Lower lobe of right lung (tissue), 2 donors: ENCODE measurements around the gene DAAM2. TPM values are rescaled to one million over a fixed set of nuclear protein-coding genes. Genes with fewer than 3 reads are reported as not detected.
A peak's percentile ranks its signal among the peaks of the same experiment; 100 is the strongest.

Experiments used
- ATAC-seq, 2 donors: fragments of 200-7000 bp; cut with Tn5 transposase; one replicate each; pipeline ENCODE4 v1.9.1; 2020 to 2022; ENCODE audit warnings: mild to moderate bottlenecking in 2 of 2, moderate library complexity in 2 of 2
- DNase-seq: peaks from one replicate; pipeline ENCODE4 v3.0.0-alpha.2; 2020
- H3K27ac ChIP-seq: fragments of 200-600 bp; one replicate; pipeline ENCODE4 v1.8.0; 2022
- H3K27me3 ChIP-seq: fragments of 200-600 bp; one replicate; pipeline ENCODE4 v1.8.0; 2022; ENCODE audit warnings: low read depth
- H3K36me3 ChIP-seq: fragments of 200-600 bp; one replicate; pipeline ENCODE4 v1.8.0; 2022; ENCODE audit warnings: mild to moderate bottlenecking
- H3K4me1 ChIP-seq: fragments of 200-600 bp; one replicate; pipeline ENCODE4 v1.8.0; 2022
- H3K4me3 ChIP-seq: fragments of 200-600 bp; one replicate; pipeline ENCODE4 v1.8.0; 2022; ENCODE audit warnings: mild to moderate bottlenecking
- H3K9me3 ChIP-seq: fragments of 200-600 bp; one replicate; pipeline ENCODE4 v1.8.0; 2022
- CTCF ChIP-seq: fragments of 200-600 bp; IDR thresholded peaks from one replicate; pipeline ENCODE4 v1.8.0; 2022; ENCODE audit warnings: antibody characterized with exemption, mild to moderate bottlenecking
- intact Hi-C: fragments of 100-400 bp; cut with DNase I; formaldehyde crosslinking; loops from one replicate; pipeline ENCODE4 v1.11.0; 2022
- total RNA-seq: library from RNA; stranded (reverse); fragmentation: NEBNext Ultra II Directional; extraction: Animal tissue kit (Norgen Biotek cat#: 25700); gene quantifications from one replicate; pipeline ENCODE4 v1.2.1, GENCODE V29; 2021
- donor health status: DM: no; HTN: yes; CAD: no; lungs with severe emphysema.

The DAAM2 gene
- total RNA-seq, 1 donor from 2014 or later: 29.0 TPM

DNA sequence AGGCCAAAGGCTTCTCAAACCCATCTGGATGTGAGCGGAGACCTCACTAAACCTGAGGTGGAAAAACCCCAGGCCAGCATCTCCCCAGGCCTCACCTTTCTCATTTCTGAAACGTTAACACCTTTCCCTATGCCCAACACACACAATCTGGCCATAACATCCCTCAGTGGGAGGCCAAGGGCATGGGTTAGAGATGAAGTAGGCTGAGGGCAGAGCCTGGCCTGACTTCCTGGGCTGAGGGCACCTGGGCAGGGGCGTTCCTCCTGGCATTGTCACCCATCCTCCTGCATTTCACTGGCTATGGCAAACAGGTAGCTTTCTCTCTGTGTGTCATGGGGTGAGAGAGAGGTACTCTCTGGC lies 133.7 kb downstream of the DAAM2 start:
- Histone ChIP-seq H3K9me3 (no peaks in the 10 kb centered on the region), H3K4me3 (no peak overlapping the region), H3K27ac (no peak overlapping the region), H3K36me3 (peaks cover 48% of the 10 kb centered on the region), H3K27me3 (no peaks in the 10 kb centered on the region), H3K4me1 (peaks cover 37% of the 10 kb centered on the region)
- no peak for DNase-seq
- intact Hi-C loops: no loop called here
- TF ChIP-seq CTCF: no peak
- no peak for ATAC-seq

GRCh38 chr6:39926668-39927067 lies 134.5 kb downstream of the DAAM2 start:
- Histone ChIP-seq H3K4me1 (peaks cover 37% of the 10 kb centered on the region), H3K36me3 (peaks cover 45% of the 10 kb centered on the region), H3K9me3 (no peaks in the 10 kb centered on the region), H3K27ac (no peak overlapping the region), H3K4me3 (no peak overlapping the region), H3K27me3 (no peaks in the 10 kb centered on the region)
- intact Hi-C loops: no loop called here
- no peak for TF ChIP-seq CTCF
- DNase-seq: no peak
- no peak for ATAC-seq

DNA sequence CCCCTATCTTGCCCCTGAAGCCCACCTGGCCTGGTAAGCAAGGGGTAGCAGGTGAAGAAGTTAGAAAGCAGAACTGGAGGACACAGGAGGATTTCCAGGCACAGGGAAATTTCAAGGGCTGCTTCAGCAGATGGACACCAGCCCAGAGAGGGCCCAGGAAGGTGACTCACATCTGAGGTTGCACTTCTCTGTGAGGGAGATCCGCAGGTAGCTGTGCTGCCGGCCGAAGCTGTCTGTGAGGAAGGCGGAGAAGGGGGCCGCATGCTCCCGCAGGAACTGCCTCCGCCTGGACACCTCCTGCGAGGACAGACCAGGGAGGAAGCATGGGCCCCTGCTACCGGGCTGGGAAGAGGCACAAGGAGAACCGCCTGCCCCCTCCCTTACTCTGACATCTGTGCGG lies 135.0 kb downstream of the DAAM2 start:
- ATAC-seq (peak in 1 of 2 donors; percentile 55), DNase-seq (no peak)
- no peaks in the 10 kb centered on the region for H3K9me3 ChIP-seq
- H3K36me3 ChIP-seq: peaks cover 40% of the 10 kb centered on the region
- no peak for TF ChIP-seq CTCF
- intact Hi-C loops: no loop called here
- H3K4me3 ChIP-seq: no peak overlapping the region
- H3K27me3 ChIP-seq: no peaks in the 10 kb centered on the region
- H3K27ac ChIP-seq: no peak overlapping the region
- H3K4me1 ChIP-seq: peaks cover 39% of the 10 kb centered on the region

DNA sequence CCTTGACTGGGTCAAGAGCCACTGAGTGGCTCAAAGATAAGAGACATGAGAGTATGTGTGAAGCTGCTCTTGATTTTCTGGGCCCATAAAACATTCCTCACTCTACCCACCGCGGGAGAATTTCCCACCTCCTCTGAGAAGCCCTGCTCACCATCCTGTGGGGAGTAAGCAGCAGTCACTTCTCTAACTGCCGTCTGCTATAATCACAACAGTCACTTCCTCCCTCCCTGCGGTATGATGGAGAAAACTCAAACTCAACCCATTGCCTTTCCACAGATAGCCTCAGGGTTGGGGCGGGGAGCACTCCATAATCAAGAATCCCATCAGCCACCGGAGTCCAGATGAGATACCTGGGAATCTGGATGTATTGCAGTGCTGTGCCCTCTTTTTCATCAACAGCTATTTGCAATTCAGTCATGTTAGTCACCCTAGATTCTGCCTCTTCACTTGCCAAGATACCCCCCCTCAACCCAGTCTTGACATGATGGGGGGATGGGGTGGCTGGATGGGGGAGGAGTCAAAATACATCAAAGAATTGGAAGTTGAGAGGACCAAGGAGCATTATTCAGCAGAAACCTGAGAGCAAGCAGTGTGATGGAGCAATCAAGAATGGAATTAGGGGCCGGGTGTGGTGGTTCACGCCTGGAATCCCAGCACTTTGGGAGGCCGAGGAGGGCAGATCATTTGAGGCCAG lies 137.0 kb downstream of the DAAM2 start:
- Histone ChIP-seq H3K9me3 (no peaks in the 10 kb centered on the region), H3K4me1 (peaks cover 44% of the 10 kb centered on the region), H3K36me3 (peaks cover 22% of the 10 kb centered on the region), H3K27ac (no peak overlapping the region), H3K4me3 (no peak overlapping the region), H3K27me3 (peaks cover 2% of the 10 kb centered on the region)
- DNase-seq (no peak), ATAC-seq (peak in 1 of 2 donors; percentile 3)
- no peak for TF ChIP-seq CTCF
- intact Hi-C loops: no loop called here

DNA sequence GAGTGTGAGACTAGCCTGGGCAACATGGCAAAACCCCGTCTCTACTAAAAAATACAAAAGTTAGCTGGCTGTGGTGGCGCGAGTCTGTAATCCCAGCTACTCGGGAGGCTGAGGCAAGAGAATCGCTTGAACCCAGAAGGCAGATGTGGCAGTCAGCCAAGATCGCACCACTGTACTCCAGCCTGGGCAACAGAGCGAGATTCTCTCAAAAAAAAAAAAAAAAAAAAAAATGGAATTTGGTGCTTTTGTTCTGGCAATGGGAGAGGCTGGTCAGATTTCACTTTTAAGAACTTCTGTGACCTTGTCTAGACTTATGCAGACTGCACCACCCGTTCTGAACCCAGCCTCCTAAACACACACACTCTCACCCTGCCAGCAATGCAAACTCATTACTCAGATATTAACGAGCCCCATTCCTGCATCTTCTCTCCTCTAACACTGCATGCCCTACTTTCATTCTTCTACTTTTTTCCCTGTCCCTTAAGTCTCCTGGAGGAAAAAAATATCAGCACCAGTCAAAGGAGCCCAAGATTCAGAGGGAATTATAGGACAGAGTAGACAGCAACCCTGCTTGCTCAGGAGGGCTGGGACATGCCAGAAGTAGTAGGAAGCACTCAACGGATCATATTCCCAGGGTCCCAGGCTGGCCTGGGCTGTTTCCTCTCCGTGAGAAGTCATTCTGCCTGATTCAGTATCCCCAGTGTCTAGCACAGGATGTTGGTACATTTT lies 137.7 kb downstream of the DAAM2 start:
- ATAC-seq: no peak
- no peak for TF ChIP-seq CTCF
- intact Hi-C loops: no loop called here
- Histone ChIP-seq H3K9me3 (no peaks in the 10 kb centered on the region), H3K27me3 (peaks cover 6% of the 10 kb centered on the region), H3K4me3 (no peak overlapping the region), H3K4me1 (peaks cover 50% of the 10 kb centered on the region), H3K36me3 (peaks cover 15% of the 10 kb centered on the region), H3K27ac (peak overlapping the region; percentile 3)
- no peak for DNase-seq
